Measurements from ENCODE around the gene CCDC86. TPM values are rescaled to one million over a fixed set of nuclear protein-coding genes. Genes with fewer than 3 reads are reported as not detected.

CCDC86 gene
- polyA plus RNA-seq, 1 of the 3 experiments (the other 2 are of a cell fraction), result 34.7 TPM

DNA sequence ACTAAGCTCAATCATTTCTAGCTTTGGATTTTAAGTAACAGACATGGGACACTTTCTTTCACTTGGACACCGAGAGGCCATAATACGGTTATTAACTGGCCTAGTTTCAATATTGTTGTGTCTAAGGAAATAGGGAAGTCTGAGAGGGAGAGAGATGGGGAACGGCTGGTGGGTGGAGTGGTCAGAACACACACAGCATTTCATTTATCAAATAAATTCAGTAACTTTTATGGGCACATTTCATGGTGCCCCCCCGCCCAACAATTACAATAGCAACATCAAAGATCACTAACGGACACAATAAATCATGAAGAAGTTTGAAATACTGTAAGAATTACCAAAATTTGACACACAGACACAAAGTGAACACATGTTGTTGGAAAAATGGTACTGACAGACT is 53.8 kb downstream of the CCDC86 start:
- H3K9me2 ChIP-seq, result no peaks in the 10 kb centered on the region
- peaks cover 0 to 11% of the 10 kb centered on the region in 2 experiments; a peak in 1 of 4 replicates for H3K4me1 ChIP-seq (ENCODE audit: control insufficient read depth in 1 of 2, insufficient read depth in 2 of 2, low read depth in 1 of 2, low read length in 1 of 2)
- H3K79me2 ChIP-seq (ENCODE audit: insufficient read depth), result no peaks in the 10 kb centered on the region
- peaks cover 68 to 83% of the 10 kb centered on the region in 2 experiments for H3K36me3 ChIP-seq (replicated peaks in 1 of 2; ENCODE audit: control insufficient read depth in 1 of 2, insufficient read depth in 2 of 2, low read length in 1 of 2)
- TF ChIP-seq JUND (IDR thresholded peaks at IDR 0.05), result no peak
- no peak for TF ChIP-seq TAF1 (IDR thresholded peaks at IDR 0.05; ENCODE audit: borderline replicate concordance, low read depth, low read length)
- no peak for TF ChIP-seq NFIC (IDR thresholded peaks at IDR 0.05; ENCODE audit: borderline replicate concordance)
- no peaks in the 10 kb centered on the region for H3K27me3 ChIP-seq (ENCODE audit: insufficient read depth)
- H3K4me3 ChIP-seq (ENCODE audit: low read depth in 2 of 2, low read length in 1 of 2), result no peak overlapping the region
- 97% methylated on average over 5 of the region's 5 CpGs for WGBS (ENCODE audit: low lambda C conversion rate)
- no peaks in the 10 kb centered on the region for H4K20me1 ChIP-seq (ENCODE audit: insufficient read depth)
- no peak overlapping the region for H2AFZ ChIP-seq (ENCODE audit: low read depth)
- POLR2A ChIA-PET, result no interaction called here
- H3K9me3 ChIP-seq, result no peaks in the 10 kb centered on the region
- peaks cover 13% of the 10 kb centered on the region for H3F3A ChIP-seq (replicated peaks; ENCODE audit: insufficient read depth)
- no peak overlapping the region for H3K9ac ChIP-seq
- no peak for DNase-seq
- CTCF ChIA-PET, result interaction anchor here (0.6 to 21.9 kb wide), 4 partner anchors 9 to 120 kb away, joined by 3 to 550 read pairs (median 4); partner anchors contain the start of gene CCDC86
- H3K4me2 ChIP-seq, result no peak overlapping the region
- no peak overlapping the region for H3K27ac ChIP-seq (ENCODE audit: low read depth in 2 of 2, low read length in 1 of 2)

DNA sequence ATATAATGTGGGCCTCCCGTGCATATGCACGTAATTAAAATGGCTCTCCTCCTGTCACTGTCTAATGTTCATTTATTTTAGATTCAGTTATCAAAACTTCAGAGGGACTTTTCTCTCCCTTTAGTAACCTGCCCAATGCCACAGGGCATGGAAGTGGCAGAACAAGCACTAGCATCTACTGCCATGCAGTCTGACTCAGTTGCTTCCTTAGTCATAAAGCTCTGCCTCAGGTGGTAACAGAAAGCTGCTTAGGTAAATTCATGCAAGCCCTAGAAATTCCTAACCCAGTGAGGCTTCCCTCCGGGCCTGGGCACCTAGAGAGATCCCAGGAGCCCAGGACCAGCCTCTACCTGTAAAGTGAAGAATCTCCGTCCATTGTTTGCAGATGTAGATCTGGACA is 55.6 kb downstream of the CCDC86 start:
- ChIA-PET POLR2A (no interaction called here), CTCF (interaction anchor here (3.1 to 21.9 kb wide), 4 partner anchors 9 to 122 kb away, joined by 16 to 550 read pairs (median 39); partner anchors contain the start of gene CCDC86)
- Histone ChIP-seq H3K79me2 (ENCODE audit: insufficient read depth) (peaks cover 6% of the 10 kb centered on the region; the same call in 1 of the 2 replicates), H4K20me1 (ENCODE audit: insufficient read depth) (no peaks in the 10 kb centered on the region), H3K9me3 (no peaks in the 10 kb centered on the region), H3K27ac (ENCODE audit: low read depth in 2 of 2, low read length in 1 of 2) (no peak overlapping the region), H3F3A (replicated peaks; ENCODE audit: insufficient read depth) (peaks cover 13% of the 10 kb centered on the region), H3K4me2 (no peak overlapping the region), H3K4me3 (ENCODE audit: low read depth in 2 of 2, low read length in 1 of 2) (no peak overlapping the region), H3K27me3 (ENCODE audit: insufficient read depth) (no peaks in the 10 kb centered on the region), H3K36me3 (replicated peaks in 1 of 2; ENCODE audit: control insufficient read depth in 1 of 2, insufficient read depth in 2 of 2, low read length in 1 of 2) (peaks cover 84 to 91% of the 10 kb centered on the region in 2 experiments), H2AFZ (ENCODE audit: low read depth) (no peak overlapping the region), H3K4me1 (ENCODE audit: control insufficient read depth in 1 of 2, insufficient read depth in 2 of 2, low read depth in 1 of 2, low read length in 1 of 2) (no peaks in the 10 kb centered on the region), H3K9me2 (no peaks in the 10 kb centered on the region), H3K9ac (no peak overlapping the region)
- TF ChIP-seq, protein P1, sequence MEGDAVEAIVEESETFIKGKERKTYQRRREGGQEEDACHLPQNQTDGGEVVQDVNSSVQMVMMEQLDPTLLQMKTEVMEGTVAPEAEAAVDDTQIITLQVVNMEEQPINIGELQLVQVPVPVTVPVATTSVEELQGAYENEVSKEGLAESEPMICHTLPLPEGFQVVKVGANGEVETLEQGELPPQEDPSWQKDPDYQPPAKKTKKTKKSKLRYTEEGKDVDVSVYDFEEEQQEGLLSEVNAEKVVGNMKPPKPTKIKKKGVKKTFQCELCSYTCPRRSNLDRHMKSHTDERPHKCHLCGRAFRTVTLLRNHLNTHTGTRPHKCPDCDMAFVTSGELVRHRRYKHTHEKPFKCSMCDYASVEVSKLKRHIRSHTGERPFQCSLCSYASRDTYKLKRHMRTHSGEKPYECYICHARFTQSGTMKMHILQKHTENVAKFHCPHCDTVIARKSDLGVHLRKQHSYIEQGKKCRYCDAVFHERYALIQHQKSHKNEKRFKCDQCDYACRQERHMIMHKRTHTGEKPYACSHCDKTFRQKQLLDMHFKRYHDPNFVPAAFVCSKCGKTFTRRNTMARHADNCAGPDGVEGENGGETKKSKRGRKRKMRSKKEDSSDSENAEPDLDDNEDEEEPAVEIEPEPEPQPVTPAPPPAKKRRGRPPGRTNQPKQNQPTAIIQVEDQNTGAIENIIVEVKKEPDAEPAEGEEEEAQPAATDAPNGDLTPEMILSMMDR (IDR thresholded peaks at IDR 0.05), result no peak
- TF ChIP-seq SIN3A (IDR thresholded peaks at IDR 0.05; ENCODE audit: borderline replicate concordance, low read depth, low read length) (no peak), CHD2 (IDR thresholded peaks at IDR 0.05; ENCODE audit: low read length, partially characterized antibody) (no peak), FOXM1 (IDR thresholded peaks at IDR 0.05; ENCODE audit: low read depth) (no peak), RFX5 (IDR thresholded peaks at IDR 0.05; ENCODE audit: low read length) (no peak), FOXJ3 (CRISPR knock-in tag; IDR thresholded peaks at IDR 0.05) (no peak), GATA2 (CRISPR knock-in tag; IDR thresholded peaks at IDR 0.05) (no peak), TCF12 (IDR thresholded peaks at IDR 0.05) (no peak)
- TF ChIP-seq, protein P2, sequence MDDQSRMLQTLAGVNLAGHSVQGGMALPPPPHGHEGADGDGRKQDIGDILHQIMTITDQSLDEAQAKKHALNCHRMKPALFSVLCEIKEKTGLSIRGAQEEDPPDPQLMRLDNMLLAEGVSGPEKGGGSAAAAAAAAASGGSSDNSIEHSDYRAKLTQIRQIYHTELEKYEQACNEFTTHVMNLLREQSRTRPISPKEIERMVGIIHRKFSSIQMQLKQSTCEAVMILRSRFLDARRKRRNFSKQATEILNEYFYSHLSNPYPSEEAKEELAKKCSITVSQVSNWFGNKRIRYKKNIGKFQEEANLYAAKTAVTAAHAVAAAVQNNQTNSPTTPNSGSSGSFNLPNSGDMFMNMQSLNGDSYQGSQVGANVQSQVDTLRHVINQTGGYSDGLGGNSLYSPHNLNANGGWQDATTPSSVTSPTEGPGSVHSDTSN (IDR thresholded peaks at IDR 0.05), result no peak
- WGBS (ENCODE audit: low lambda C conversion rate), result 97% methylated on average over 4 of the region's 4 CpGs
- DNase-seq, result no peak

Measured in SK-N-SH (cell line).